Neuronal stem cell (in vitro differentiated cells): ENCODE data around the gene OR51A4. TPM values are rescaled to one million over a fixed set of nuclear protein-coding genes. Genes with fewer than 3 reads are reported as not detected.

Source experiments
- DNase-seq: peaks from one replicate; pipeline ENCODE4 v3.0.0-alpha.2; 2013; ENCODE audit warnings: low spot score
- H2AFZ ChIP-seq: one replicate; pipeline ENCODE4 v1.6.1; 2013; ENCODE audit warnings: mild to moderate bottlenecking, low read length, inconsistent platforms
- H2AK5ac ChIP-seq: 2 replicates; pipeline ENCODE4 v1.6.1; 2013; ENCODE audit warnings: low read depth, mild to moderate bottlenecking, inconsistent platforms, low read length, moderate library complexity, mixed read lengths
- H2BK120ac ChIP-seq: 2 replicates; pipeline ENCODE4 v1.6.1; 2013; ENCODE audit warnings: low read depth, mild to moderate bottlenecking, inconsistent platforms, low read length, moderate library complexity, mixed read lengths
- H2BK12ac ChIP-seq: one replicate; pipeline ENCODE4 v1.6.1; 2013; ENCODE audit warnings: low read length, inconsistent platforms
- H2BK15ac ChIP-seq: 2 replicates; pipeline ENCODE4 v1.6.1; 2013; ENCODE audit warnings: mild to moderate bottlenecking, low read length, inconsistent platforms, mixed read lengths
- H2BK5ac ChIP-seq: one replicate; pipeline ENCODE4 v1.6.1; 2013; ENCODE audit warnings: inconsistent platforms, mild to moderate bottlenecking, low read length, moderate library complexity
- H3K14ac ChIP-seq: one replicate; pipeline ENCODE4 v1.6.1; 2013; ENCODE audit warnings: low read length, inconsistent platforms
- H3K18ac ChIP-seq: 2 replicates; pipeline ENCODE4 v1.6.1; 2013; ENCODE audit warnings: low read length, inconsistent platforms
- H3K23ac ChIP-seq: 2 replicates; pipeline ENCODE4 v1.6.1; 2013; ENCODE audit warnings: low read depth, mild to moderate bottlenecking, mixed read lengths, low read length, inconsistent platforms; ENCODE audit not compliant: poor library complexity
- H3K27ac ChIP-seq: replicated peaks from 3 replicates; pipeline ENCODE4 v1.5.1; 2013; ENCODE audit warnings: low read length, inconsistent platforms
- H3K27me3 ChIP-seq, 3 experiments: 2 replicates each; pipeline ENCODE4 v1.6.1; 2013; ENCODE audit warnings: low read length in 3 of 3, mild to moderate bottlenecking in 2 of 3, inconsistent platforms in 1 of 3, low read depth in 1 of 3, mixed read lengths in 1 of 3, moderate library complexity in 1 of 3; ENCODE audit not compliant: control insufficient read depth in 3 of 3, insufficient read depth in 3 of 3
- H3K36me3 ChIP-seq, 2 donors: replicated peaks in 1 of 2; 2 replicates each; pipeline ENCODE4 v1.6.1; 2013; ENCODE audit warnings: low read length in 2 of 2; ENCODE audit not compliant: control insufficient read depth in 2 of 2, insufficient read depth in 2 of 2
- H3K4ac ChIP-seq: 2 replicates; pipeline ENCODE4 v1.6.1; 2013; ENCODE audit warnings: inconsistent platforms, mild to moderate bottlenecking, low read length, moderate library complexity
- H3K4me1 ChIP-seq, 2 donors: 1 replicate in 1 of 2; 2 replicates in 1 of 2; pipeline ENCODE4 v1.6.1; 2013; ENCODE audit warnings: low read length in 2 of 2, low read depth in 1 of 2; ENCODE audit not compliant: control insufficient read depth in 2 of 2, insufficient read depth in 1 of 2
- H3K4me2 ChIP-seq: one replicate; pipeline ENCODE4 v1.6.1; 2013; ENCODE audit warnings: mild to moderate bottlenecking, low read length, inconsistent platforms; ENCODE audit not compliant: insufficient read depth, poor library complexity, severe bottlenecking
- H3K4me3 ChIP-seq, 2 donors: 2 replicates each; pipeline ENCODE4 v1.5.1; 2013; ENCODE audit warnings: low read length in 2 of 2, mild to moderate bottlenecking in 2 of 2, inconsistent platforms in 1 of 2, moderate library complexity in 1 of 2
- H3K79me1 ChIP-seq: one replicate; pipeline ENCODE4 v1.6.1; 2013; ENCODE audit warnings: low read depth, mild to moderate bottlenecking, inconsistent platforms, low read length, moderate library complexity
- H3K9ac ChIP-seq: one replicate; pipeline ENCODE4 v1.6.1; 2013; ENCODE audit warnings: mild to moderate bottlenecking, low read depth, low read length, inconsistent platforms; ENCODE audit not compliant: poor library complexity
- H3K9me3 ChIP-seq, 2 donors: replicated peaks in 1 of 2; 2 replicates each; pipeline versions ENCODE3 to v1.6.1; 2013; ENCODE audit warnings: low read length in 2 of 2, mild to moderate bottlenecking in 2 of 2, inconsistent platforms in 1 of 2, low read depth in 1 of 2, mixed read lengths in 1 of 2, moderate library complexity in 1 of 2; ENCODE audit not compliant: control insufficient read depth in 2 of 2, insufficient read depth in 1 of 2
- H4K8ac ChIP-seq: one replicate; pipeline ENCODE4 v1.6.1; 2013; ENCODE audit warnings: low read depth, mild to moderate bottlenecking, inconsistent platforms, low read length, moderate library complexity
- H4K91ac ChIP-seq: one replicate; pipeline ENCODE4 v1.6.1; 2013; ENCODE audit warnings: low read length, low read depth, mild to moderate bottlenecking, inconsistent platforms; ENCODE audit not compliant: poor library complexity
- WGBS, 2 donors: extraction: QIAGEN DNeasy Blood & Tissue Kit; methylation state at CpG; one replicate each; pipeline ENCODE4 v1.1.7; 2013; ENCODE audit warnings: missing lambda C conversion rate in 2 of 2, mixed read lengths in 1 of 2; ENCODE audit not compliant: insufficient read length in 2 of 2, insufficient replicate concordance in 1 of 2; ENCODE audit errors: extremely low coverage in 2 of 2; 5-methylcytosine and 5-hydroxymethylcytosine counted together
- polyA plus RNA-seq, 2 experiments: library from polyadenylated mRNA; stranded (reverse); fragments of 200-250 nt; gene quantifications; one replicate each; pipeline ENCODE4 v1.2.3, GENCODE V29; 2013

The OR51A4 gene
- not detected for polyA plus RNA-seq (2013, experiment 1 of 2)
- not detected for polyA plus RNA-seq (2013, experiment 2 of 2)

GRCh38 chr11:4947505-4947904 lies at the start of gene OR51A4:
Gene OR51A4 (minus strand): TSS chr11:4947605. CDS start chr11:4947100, 505 bp downstream.
- H2AFZ ChIP-seq = no peak within 1 kb of the TSS
- H2AK5ac ChIP-seq = no peak within 1 kb of the TSS
- no peak within 1 kb of the TSS for H2BK120ac ChIP-seq
- H3K27me3 ChIP-seq = no peaks in the 10 kb centered on the region
- H3K4me2 ChIP-seq = no peak within 1 kb of the TSS
- H3K9me3 ChIP-seq = no peaks in the 10 kb centered on the region
- no peaks in the 10 kb centered on the region for H3K79me1 ChIP-seq
- no peak within 1 kb of the TSS for H3K27ac ChIP-seq
- H3K4ac ChIP-seq = no peak within 1 kb of the TSS
- H3K9ac ChIP-seq = no peak within 1 kb of the TSS
- H3K14ac ChIP-seq = no peak within 1 kb of the TSS
- no peak within 1 kb of the TSS for H3K4me3 ChIP-seq
- H3K4me1 ChIP-seq = no peaks in the 10 kb centered on the region
- no peak within 1 kb of the TSS for H4K91ac ChIP-seq
- H3K36me3 ChIP-seq = no peaks in the 10 kb centered on the region
- no peak within 1 kb of the TSS for H3K23ac ChIP-seq
- H2BK15ac ChIP-seq = no peak within 1 kb of the TSS
- H3K18ac ChIP-seq = no peak within 1 kb of the TSS
- H2BK5ac ChIP-seq = no peak within 1 kb of the TSS
- DNase-seq = no peak
- H4K8ac ChIP-seq = no peak within 1 kb of the TSS
- no peak within 1 kb of the TSS for H2BK12ac ChIP-seq

- Histone ChIP-seq H2AFZ (no peak within 1 kb of the TSS), H3K4ac (no peak within 1 kb of the TSS), H3K36me3 (no peaks in the 10 kb centered on the region), H2BK12ac (no peak within 1 kb of the TSS), H4K91ac (no peak within 1 kb of the TSS), H3K79me1 (no peaks in the 10 kb centered on the region), H2BK15ac (no peak within 1 kb of the TSS), H3K4me3 (no peak within 1 kb of the TSS), H4K8ac (no peak within 1 kb of the TSS), H3K4me1 (peaks cover 0 to 1% of the 10 kb centered on the region in 2 donors), H2AK5ac (no peak within 1 kb of the TSS), H3K14ac (no peak within 1 kb of the TSS), H3K27me3 (no peaks in the 10 kb centered on the region), H3K4me2 (no peak within 1 kb of the TSS), H3K27ac (no peak within 1 kb of the TSS), H3K23ac (no peak within 1 kb of the TSS), H2BK120ac (no peak within 1 kb of the TSS), H2BK5ac (no peak within 1 kb of the TSS), H3K9ac (no peak within 1 kb of the TSS), H3K9me3 (no peaks in the 10 kb centered on the region), H3K18ac (no peak within 1 kb of the TSS)
- whole genome bisulfite sequencing, 2 donors = no CpG with 5 or more reads among the region's 2 CpGs
- no peak for DNase-seq
These were observed 47.1 kb upstream of the OR51A4 start, which contains the start of gene OR51L1 for GRCh38 chr11:4994551-4994950. Gene OR51L1 (plus strand): TSS chr11:4994851. CDS start chr11:4998983, 4,132 bp downstream.

GRCh38 chr11:4991060-4991459 lies 43.7 kb upstream of the OR51A4 start:
- no peak overlapping the region for H3K4me3 ChIP-seq
- H2AFZ ChIP-seq = no peak overlapping the region
- no peak overlapping the region for H2BK12ac ChIP-seq
- H2BK15ac ChIP-seq = no peak overlapping the region
- no peak overlapping the region for H2BK5ac ChIP-seq
- no peak overlapping the region for H3K4ac ChIP-seq
- no peak overlapping the region for H2BK120ac ChIP-seq
- no peak overlapping the region for H3K9ac ChIP-seq
- no peak overlapping the region for H3K27ac ChIP-seq
- WGBS, 2 donors = no CpG with 5 or more reads among the region's 1 CpG
- no peaks in the 10 kb centered on the region for H3K27me3 ChIP-seq
- H3K4me2 ChIP-seq = no peak overlapping the region
- H2AK5ac ChIP-seq = no peak overlapping the region
- H3K9me3 ChIP-seq = no peaks in the 10 kb centered on the region
- H3K4me1 ChIP-seq = peaks cover 0 to 1% of the 10 kb centered on the region in 2 donors
- no peak overlapping the region for H4K91ac ChIP-seq
- no peak for DNase-seq
- H3K23ac ChIP-seq = no peak overlapping the region
- H3K36me3 ChIP-seq = no peaks in the 10 kb centered on the region
- H3K18ac ChIP-seq = no peak overlapping the region
- H3K14ac ChIP-seq = no peak overlapping the region
- H3K79me1 ChIP-seq = no peaks in the 10 kb centered on the region
- no peak overlapping the region for H4K8ac ChIP-seq

DNA sequence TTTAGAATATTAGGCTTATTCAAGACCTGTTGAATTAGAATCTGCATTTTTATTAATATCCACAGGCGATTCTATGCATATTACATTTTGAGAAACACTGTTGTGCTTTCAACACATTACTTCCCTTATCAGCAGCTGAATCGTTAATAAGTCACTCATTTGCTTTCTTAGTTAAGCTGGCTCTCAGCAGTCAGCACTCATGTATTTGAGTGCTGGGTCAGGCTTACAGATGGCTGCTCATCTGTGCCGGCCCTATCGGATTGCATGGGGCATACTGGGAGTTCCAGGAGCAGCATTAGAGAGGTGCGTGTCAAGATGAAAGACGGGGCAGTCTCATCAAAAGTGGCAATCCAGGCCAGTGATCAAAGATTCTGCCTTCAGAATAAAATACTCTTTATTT lies 36.4 kb upstream of the OR51A4 start:
- H3K27ac ChIP-seq = no peak overlapping the region
- H3K4me2 ChIP-seq = no peak overlapping the region
- H2BK15ac ChIP-seq = no peak overlapping the region
- no peak overlapping the region for H2AK5ac ChIP-seq
- H3K18ac ChIP-seq = no peak overlapping the region
- no peaks in the 10 kb centered on the region for H3K4me1 ChIP-seq
- no peak overlapping the region for H3K14ac ChIP-seq
- no peak overlapping the region for H2AFZ ChIP-seq
- H2BK5ac ChIP-seq = no peak overlapping the region
- no peak overlapping the region for H4K8ac ChIP-seq
- no peaks in the 10 kb centered on the region for H3K36me3 ChIP-seq
- H3K27me3 ChIP-seq = no peaks in the 10 kb centered on the region
- no peaks in the 10 kb centered on the region for H3K79me1 ChIP-seq
- peak overlapping the region; percentile 66 for H3K4ac ChIP-seq
- H3K9ac ChIP-seq = no peak overlapping the region
- H3K23ac ChIP-seq = no peak overlapping the region
- H2BK12ac ChIP-seq = no peak overlapping the region
- no peaks in the 10 kb centered on the region for H3K9me3 ChIP-seq
- no peak for DNase-seq
- no peak overlapping the region for H4K91ac ChIP-seq
- no peak overlapping the region for H3K4me3 ChIP-seq
- WGBS, 2 donors = no CpG with 5 or more reads among the region's 6 CpGs
- no peak overlapping the region for H2BK120ac ChIP-seq
